Smooth muscle cell of the brain vasculature (primary cell): ENCODE data around the gene DAB2IP.
"Not testable (repeated sequence)": the region's sequence is repeated elsewhere in the genome, so short reads cannot be mapped to it uniquely, and the experiment has no call there.

Experiments
- DNase-seq: peaks from one replicate; pipeline ENCODE4 v3.0.0-alpha.2; 2012; ENCODE audit warnings: low read depth, low spot score

DAB2IP gene

DNA sequence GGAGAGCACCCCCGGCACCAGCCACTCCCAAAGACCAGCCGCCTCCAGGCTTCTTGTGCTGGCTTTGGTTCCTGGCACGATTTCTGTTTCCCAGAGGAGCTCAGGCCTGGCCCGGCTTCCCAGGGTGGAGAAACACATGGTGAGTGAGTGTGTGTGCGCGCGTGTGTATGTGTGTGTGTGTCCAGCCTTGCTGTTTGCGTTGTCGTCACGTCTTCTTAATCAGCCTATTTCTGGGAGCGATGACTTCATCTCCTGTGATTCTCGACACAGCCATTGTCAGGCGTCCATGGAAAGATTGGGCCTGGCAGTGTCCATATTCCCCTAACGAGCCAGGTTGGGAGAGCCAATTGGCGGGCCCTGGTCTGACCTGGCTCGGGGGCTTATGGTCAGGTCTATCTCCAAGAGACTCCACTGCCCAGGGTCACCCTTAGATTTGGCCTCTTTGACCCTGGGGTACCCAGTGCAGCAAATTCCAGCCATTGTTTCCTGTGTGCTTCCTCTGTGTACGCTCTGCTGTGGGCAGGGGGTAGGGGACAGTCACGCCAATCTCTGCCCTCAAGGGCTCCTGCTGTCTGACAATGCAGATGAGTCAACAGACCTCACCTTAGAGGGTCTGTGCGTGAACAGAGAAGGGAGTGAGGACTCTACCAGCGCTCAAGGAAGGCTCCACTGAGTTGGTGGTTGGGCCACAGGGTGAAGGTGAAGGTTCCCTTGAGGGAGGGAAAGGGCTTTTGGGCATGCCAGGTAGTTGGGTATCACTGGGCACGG lies 73.8 kb downstream of the DAB2IP start:
- DNase-seq: no peak

DNA sequence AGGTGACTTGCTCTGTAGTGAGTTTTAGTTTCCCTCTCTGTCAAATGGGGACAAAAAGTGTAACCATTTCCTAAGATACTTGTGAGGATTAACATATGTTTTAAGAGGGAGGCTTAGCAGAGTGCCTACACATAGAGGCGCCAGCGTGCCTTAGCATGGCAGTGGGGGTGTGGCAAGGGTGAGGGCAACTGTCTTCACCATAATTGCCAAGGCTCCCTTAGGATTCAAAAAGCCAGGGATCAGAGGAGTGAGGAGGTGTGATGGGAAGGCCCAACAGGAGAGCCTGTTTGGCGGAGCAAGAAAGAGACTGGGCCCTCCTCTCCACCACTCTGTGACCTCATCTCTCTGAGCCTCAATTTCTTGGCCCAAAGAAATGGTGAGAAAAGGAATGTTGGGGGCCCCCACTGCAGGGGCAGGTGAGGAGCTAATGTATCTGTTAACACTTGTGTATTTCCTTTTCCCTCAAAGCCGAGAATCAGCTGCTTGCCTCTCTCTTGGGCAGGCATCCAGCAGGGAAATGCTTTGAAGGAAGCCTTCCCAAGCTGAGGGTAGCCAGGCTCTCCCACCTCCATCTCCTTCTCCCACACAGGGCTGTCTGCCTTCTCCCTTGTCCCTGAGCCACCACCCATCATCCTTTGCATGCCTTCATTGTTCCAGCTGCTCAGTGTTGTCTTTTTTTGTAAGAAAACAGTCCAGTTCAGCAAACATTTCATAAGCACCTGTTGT lies 76.0 kb downstream of the DAB2IP start:
- DNase-seq: no peak

DNA sequence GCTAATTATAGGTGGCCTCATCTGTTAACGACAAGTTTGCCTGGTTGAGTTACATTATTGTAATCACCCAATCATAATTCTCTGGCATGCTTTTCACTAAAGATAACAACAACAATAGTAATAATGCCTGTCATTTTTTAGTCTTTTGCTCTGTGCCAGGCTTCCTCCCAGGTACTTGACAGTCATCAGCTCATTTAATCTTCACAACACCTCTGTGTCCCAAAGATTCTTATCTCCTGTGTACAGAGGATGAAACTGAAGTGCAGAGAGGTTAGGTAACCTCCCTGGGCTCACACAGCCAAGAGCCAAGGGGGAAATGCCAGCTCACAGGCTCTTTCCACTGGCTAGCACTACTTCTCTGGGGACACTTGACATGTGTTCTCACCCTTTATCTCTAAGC lies 77.5 kb downstream of the DAB2IP start:
- no peak for DNase-seq

DNA sequence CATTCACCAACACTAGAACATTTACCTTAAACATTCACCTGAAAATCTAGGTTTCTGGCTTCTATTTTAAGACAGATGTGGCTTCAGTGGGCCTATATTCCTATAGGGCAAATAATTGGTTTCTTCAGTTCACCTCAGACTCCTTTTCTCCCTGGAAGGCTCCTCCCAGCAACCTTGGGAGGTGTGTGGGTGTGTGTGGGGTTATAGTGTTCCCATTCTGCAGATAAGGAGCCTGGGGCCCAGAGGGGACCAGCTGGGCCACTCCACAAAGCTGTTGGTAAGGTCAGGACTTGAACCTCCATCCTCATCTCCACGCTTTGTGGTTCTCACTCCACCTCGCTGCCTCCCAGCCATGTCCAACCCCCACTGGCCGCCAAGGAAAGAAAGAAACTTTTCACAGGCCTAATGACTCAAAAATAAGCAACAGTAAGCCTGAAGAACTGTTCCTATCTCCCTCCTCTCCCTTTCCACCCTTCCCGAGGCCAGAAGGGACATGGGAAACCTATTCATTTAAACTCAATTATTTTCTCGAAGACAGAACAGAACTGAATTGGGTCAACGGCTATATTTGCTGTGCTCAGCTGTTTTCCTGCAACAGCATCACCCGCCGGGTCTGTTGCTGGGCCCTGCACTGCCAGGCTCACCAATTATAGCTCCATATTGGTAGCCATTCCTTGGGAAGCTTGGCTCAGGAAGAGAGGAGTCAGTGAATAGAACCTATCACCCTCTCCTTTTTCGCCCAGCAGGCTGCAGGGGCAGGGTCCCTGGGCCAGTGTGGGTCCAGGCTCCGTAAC lies 78.5 kb downstream of the DAB2IP start:
- no peak for DNase-seq

DNA sequence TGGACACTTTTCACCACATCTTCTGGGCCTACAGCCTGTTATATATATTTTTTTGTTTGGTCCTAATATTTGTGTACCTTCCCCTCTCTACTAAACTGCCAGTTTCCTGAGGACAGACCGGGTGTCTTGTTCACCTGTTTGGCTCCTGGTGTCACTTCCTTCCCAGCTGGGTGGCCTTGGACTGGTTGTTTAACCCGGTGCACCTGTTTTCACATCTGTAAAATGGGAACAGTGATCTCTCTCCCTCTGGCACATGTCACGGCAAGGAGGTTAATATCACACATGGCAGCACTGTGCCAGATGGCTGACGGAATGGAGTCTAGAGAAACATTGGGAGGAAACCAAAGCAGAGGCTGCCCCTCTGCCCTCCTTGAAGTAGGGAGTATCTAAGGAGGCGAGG lies 79.7 kb downstream of the DAB2IP start:
- DNase-seq: no peak

DNA sequence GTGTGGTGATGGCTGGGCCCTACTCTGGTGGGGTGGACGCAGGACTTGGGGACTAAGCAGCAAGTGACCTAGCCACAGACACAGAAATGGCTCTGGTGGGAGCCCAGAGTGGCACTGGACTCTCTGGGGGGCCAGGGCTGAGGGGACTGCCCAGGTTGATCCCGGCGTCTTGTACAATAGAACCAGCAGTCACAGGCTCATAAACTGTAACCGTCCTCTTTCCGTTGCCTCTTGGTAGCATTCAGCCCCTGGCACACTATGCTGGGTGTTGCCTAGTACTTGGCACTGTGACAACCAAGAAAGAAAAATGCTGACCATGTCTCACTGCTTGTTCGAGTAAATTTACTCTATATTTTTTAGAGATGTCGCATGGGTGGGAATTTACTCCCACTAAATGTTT lies 80.5 kb downstream of the DAB2IP start:
- DNase-seq: no peak

DNA sequence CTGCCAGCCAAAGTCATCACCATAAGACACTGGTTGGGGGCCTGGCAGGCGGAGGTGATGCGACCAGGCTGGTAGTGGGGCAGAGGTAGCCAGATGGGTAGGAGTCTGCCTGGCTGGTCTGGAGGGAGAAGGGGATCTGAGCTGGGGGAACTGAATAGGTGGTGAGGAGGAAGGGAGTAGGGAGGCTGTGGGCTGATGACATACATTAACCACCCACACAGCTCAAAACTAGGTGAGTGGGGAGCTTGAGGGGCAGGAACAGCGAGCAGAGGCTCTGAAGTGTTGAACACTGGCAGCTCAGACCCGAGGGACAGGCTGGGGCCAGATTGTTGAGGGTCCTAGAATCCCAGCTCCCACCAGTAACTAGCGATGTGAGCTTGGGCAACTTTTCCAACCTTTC lies 81.0 kb downstream of the DAB2IP start:
- no peak for DNase-seq

DNA sequence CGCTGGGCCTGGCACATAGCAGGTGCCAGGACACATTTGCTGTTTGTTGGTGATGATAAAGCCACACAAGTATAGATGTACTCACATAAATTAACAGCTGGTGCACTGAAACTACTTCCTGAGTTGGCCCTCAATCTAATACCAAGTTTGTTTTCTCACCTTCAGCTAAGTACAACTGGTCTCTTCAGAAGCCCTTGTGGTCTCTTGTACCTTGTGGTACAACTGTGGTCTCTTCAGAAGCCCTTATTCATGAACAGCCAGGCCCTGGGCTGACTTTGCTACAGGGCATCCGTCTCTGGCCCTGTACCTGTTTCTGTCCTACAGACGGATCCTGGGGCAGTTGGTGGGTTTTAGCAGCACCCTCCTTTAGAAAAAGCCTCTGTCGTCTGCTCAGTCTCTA lies 81.5 kb downstream of the DAB2IP start:
- DNase-seq: no peak

DNA sequence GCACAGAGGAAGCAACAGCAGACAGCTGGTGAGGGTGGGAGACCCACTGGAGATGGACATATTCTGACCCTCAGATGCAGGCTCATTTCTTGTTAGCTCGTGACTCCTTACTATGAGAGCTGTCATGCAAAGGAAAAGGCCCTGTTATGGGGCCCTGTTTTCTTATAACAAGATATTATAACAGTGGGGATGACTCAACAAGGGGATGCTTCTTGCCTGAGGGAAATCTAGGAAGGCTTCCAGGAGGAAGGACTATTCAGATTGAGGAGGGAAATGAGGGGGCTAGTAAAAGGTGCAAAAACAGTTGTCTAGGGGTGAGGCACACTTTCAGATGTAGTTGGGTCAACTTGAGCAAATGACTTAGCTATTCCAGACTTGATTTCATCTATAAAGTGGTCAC lies 83.0 kb downstream of the DAB2IP start:
- no peak for DNase-seq

DNA sequence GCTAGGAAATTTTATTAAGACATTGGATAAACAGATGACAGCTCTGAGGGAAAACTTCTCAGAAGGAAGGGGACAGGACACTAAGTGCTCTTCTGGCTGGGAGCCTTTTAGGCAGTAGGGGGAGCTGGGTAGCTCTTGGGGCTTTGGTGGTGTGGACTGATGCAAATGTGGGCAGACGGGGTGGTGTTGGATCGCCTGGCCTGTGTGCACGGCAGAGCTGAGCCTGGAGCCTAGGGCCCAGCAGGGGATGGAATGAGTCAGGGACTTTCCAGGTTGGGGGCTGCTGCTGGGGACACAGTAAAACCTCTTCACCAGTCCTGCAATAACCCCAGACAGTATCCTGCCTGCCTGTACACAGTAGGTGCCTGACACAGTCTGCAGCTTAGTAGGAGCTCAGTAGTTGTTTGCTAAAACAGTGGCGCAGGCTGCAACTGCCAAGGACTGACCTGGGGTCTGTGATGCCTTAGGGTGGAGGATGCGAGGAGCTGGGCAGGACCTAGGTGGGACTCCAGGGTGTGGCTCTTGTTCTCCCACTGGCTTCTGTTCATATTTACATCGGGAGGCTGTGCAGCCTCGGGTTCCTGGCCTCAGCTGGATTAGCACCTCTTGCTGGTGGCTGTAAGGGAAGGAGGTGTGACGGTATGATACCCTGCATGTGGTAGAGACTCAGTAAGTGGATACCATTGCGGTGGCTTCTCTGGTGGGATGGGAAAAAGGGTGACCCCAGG lies 83.8 kb downstream of the DAB2IP start:
- peak; percentile 83 for DNase-seq

DNA sequence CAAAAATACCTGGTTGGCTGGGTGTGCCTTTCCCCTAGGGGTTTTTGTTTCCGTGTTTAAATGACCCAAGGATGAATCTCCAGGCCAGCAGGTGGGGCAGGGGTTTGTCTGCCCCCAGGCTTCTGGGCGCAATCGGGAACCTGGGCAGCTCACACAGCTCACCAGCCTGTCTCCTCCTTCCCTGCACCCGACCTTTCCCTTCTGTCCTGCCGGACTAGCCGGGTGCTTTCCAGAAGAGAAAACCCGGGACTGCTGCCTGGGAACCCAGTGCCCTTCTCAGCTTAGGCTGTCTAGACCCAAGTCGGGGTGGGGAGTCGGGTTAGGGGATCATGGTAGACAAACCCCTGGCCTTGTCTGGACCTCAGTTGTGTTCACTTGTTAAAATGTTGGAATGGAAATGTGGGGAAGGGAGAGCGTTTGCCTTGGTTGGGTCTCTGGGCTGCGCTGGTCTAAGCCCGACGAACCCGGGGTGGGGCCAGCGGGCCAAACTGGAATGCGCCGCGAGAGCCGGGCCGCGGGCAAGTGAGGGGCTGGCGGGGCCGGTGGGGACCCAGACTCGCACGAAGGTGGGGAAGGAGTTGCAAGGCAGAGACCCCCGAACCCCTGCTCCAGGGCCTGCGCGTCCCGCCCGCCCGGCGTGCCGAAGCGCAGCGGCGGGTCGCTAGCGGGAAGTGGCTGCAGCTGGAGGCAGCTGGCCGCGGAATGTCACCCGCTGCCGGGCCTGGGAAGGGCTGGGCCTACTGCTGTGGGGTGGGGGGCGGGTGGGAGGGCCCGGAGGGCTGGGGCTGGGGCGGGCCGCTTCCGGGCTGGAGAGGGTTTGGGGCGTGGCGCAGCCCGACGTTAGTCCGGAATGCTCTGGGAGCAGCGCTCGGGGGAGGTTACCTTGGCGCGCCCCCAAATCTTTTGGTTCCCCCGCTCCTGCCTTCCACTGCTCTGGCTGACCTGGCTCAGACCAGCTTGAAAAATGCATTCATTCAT lies 84.6 kb downstream of the DAB2IP start:
- DNase-seq: no peak

DNA sequence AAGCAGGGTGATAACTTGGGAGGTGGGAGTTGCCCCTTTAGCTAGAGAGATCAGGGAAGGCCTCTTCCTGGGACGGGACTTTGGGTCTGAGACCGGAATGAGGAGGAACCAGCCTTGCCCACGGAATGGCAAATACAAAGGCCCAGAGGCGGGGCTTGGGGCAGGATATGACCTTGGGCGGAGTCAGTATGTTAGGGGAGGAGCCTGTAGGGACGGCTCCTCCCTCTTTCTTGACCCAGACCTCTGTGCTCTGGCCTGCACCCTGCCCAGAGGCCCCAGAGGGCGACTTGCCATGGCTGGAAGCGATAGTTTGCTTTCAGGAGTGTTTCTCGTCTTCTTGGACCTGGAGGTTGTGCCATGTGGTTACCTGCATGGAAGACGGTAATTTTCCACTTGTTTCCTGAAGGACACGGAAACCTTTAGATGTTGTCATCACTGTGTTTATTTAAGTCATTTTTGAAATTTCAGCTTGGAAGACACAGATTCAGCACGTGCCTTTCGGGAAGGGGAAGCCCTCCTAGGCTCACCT lies 85.6 kb downstream of the DAB2IP start:
- no peak for DNase-seq

DNA sequence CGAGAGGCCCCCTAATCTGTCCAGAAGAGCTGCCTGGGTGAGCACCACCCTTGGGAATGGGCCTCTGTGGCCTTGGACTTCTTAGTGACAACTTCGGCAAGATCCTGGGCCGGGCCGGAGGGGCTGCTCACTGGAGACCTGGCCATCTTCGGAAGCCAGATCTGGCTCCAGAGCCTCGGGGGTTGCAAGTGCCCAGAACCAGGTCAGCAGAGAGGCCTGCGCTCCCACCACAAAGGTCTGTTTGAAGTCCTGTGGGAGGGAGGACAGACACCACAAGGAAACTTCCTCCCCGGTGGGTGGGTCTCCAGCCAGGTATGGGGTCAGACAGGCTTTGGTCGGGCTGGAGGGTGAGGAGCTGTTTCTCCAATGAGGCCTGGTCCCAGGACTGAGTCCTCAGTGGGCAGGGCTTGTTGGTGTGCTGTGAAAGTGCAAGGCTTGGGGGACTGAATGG lies 86.1 kb downstream of the DAB2IP start:
- no peak for DNase-seq

DNA sequence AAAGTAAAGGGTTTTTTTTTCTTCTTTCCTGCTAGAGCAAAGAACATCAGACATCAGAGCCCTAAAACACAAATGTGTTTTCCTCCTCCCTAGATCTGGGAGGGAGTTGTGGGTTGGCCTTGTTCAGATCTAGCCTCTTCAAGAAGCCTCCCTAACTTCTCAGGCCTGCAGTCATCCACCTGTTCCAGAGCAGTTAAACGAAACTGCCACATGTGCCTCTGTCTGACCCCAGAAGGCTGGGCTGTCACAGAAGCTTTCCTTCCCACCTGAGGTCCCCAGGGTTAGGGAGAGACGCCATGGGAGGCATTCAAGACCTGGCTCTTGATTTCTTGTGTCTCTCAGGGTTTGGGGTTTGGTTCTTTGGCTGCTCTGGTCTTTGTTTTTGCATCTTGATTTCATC lies 87.0 kb downstream of the DAB2IP start:
- no peak for DNase-seq

DNA sequence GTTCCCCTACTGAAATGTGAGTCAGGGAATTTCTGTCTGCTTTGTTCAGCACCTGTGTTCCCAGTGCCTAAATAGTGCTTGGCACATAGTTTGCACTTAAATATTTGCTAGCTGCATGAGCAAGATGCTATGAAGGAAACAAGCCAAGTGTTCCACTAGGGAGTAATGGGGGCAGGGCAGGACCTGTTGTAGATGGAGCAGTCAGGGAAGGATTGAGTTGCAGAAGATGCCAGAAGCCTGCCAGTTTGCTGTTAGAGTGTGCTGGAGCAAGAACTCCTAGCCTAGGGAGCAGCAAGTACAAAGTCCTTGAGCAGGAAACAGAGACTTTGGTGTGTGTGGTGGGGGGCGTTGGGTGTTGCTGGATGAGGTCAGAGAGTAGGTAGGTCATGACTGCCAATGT lies 87.5 kb downstream of the DAB2IP start:
- no peak for DNase-seq

DNA sequence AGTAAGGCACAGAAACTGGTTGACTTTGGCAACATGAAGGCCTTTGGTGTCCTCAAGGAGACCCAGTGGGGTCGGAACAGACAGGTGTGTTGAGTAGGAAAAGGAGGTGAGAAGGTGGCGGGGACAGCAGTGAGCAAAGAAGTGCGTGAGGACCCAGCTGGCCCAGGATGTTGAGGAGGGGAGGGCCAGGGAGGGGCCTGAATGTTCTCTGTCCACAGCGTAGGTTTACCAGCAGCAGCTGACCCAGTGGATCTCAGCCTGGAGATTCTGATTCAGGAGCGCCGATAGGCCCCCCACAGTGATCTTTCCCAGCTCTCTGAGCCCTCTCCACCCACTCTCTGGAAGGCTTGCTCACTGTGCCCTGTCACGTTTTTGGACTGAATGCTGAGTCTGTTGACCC lies 88.5 kb downstream of the DAB2IP start:
- DNase-seq: no peak

DNA sequence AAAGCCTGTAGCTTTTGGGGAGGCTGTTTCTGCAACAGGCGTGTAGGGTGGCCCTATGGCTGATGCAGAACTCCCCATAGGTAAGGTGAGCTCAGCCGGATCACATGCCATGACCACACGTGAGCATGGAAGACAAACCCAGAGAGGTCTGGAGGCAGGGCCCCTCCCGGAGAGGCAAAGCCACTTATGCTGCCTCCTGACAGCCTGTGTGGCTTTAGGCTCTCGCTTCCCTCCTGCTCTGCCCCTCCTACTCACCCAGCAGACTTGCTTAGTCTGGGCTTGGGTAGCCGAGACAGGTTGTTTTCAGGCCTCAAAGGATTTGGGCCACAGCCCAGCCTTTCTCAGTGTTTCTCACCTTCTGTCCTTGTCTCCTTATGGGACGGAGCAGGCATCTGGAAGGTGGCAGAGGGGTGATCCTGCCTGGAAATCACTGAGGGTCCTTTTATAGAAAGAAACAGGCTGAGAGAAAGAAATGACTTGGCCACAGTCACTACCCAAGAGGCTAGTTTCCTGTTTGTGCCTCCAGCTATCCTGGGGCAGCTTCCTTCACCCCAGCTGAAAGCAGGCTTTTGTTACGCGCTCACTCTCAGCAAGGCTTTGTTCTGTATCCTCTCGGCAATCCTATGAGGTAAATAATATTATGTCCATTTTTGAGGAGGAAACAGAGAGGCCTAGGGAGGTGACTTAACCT lies 89.9 kb downstream of the DAB2IP start:
- DNase-seq: no peak

DNA sequence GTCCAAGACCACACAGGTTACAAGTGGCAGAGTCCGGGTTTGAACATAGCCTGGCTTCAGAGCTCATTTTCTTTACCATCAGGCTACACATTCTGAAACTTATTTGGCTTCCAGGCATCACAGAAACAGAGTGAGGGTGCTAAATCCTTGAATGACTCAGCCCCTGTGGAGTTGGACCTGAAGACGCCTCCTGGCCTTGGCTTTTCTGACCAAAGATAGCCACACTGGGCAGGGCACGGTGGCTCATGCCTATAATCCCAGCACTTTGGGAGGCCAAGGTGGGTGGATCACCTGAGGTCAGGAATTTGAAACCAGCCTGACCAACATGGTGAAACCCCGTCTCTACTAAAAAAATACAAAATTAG lies 90.5 kb downstream of the DAB2IP start:
- not testable (repeated sequence) for DNase-seq

DNA sequence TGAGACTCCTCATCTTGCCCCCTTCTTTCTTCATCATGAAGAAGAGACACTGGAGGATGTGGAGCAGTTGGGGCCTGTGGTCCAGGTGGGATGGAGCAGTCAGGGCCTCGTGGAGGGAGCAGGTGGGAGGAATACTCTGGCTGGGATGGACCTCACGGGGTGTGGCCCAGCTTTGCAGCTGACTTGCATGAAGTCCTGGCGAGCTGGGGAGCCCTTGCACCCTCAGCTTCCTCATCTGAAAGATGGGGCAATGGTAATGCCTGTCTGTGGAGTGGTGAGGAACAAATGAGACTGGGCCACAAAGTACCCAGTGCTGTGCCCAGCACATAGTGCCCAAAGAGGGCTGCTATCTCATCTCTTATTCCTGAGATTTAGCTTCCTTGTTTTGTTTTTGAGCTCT lies 91.5 kb downstream of the DAB2IP start:
- no peak for DNase-seq
